Activated T-helper 1 cell treated with anti-CD3 and anti-CD28 coated beads, Interleukin-12 subunit alpha, Interleukin-12 subunit beta, Interleukin-2, Interleukin-4 antibody, amounts not matched to agents 30 ng/mL and 10 ng/mL and 1 ng/mL, durations not matched to agents 14 hours and 24 hours and 36 hours (primary cell): ENCODE results near the gene TPSD1. TPM values are rescaled to one million over a fixed set of nuclear protein-coding genes. Genes with fewer than 3 reads are reported as not detected.
"Not testable (repeated sequence)": the region's sequence is repeated elsewhere in the genome, so short reads cannot be mapped to it uniquely, and the experiment has no call there.

Experiments
- DNase-seq: peaks from one replicate; pipeline ENCODE4 v3.0.0; 2021; ENCODE audit warnings: low spot score
- H3K27ac Mint-ChIP-seq: one replicate; pipeline ENCODE4 v1.8.0; 2021; ENCODE audit warnings: mild to moderate bottlenecking, mixed read lengths
- H3K27me3 Mint-ChIP-seq: one replicate; pipeline ENCODE4 v1.8.0; 2022; ENCODE audit warnings: mild to moderate bottlenecking, moderate library complexity, mixed read lengths; ENCODE audit not compliant: insufficient read depth
- H3K36me3 Mint-ChIP-seq: one replicate; pipeline ENCODE4 v1.8.0; 2021; ENCODE audit warnings: low read depth, mixed read lengths
- H3K4me1 Mint-ChIP-seq: one replicate; pipeline ENCODE4 v1.8.0; 2021; ENCODE audit warnings: low read depth, mixed read lengths
- H3K4me3 Mint-ChIP-seq: one replicate; pipeline ENCODE4 v1.8.0; 2021; ENCODE audit warnings: mild to moderate bottlenecking, moderate library complexity, mixed read lengths
- H3K9me3 Mint-ChIP-seq: one replicate; pipeline ENCODE4 v1.8.0; 2021; ENCODE audit warnings: mixed read lengths
- intact Hi-C: fragments of 100-400 bp; cut with micrococcal nuclease; formaldehyde crosslinking; loops from one replicate; pipeline ENCODE4 v1.15.1; 2024
- total RNA-seq: library from RNA; stranded (reverse); gene quantifications from 2 replicates; pipeline ENCODE4 v1.2.3, GENCODE V29; 2022

Gene TPSD1
- total RNA-seq, 1 donor from 2014 or later: not detected

DNA sequence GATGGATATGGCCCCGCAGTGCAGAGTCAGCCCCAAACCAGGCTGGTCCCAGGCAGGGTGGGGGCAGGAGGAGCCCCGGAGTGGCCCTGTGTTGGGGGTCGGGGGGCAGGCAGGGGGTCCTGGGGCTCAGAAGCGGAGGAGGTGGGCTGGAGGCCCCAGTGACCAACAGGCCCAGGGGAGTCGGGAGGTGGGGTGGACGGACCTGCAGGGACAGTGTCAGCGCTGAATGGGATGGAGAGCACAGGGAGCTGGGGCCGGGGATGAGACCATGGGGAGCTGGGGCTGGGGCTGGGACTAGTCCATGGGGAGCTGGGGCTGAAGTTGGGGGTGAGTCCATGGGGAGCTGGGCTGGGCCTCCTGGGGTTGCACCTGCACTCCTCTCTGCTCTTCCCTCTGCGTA lies 16.3 kb upstream of the TPSD1 start:
- DNase-seq, H3K4me1 Mint-ChIP-seq, intact Hi-C loops, H3K27me3 Mint-ChIP-seq, H3K27ac Mint-ChIP-seq, H3K4me3 Mint-ChIP-seq, H3K36me3 Mint-ChIP-seq, H3K9me3 Mint-ChIP-seq: not testable (repeated sequence)

DNA sequence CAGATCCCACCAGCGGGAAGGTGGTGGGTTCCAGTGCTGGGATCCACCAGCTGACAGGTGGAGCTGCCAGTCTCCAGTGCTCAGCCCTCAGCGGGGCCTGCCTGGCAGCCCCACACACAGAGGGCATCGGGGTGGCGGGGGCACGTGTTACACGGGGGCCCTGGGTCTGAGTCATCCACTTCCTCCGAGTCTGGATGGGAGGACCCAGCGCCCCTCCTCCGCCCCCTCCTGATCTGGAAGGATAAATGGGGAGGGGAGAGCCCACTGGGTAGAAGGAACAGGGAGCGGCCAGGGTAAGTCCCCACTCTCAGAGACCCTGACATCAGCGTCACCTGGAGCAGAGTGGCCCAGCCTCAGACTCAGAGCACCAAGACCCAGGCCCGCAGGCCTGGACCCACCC lies 15.4 kb upstream of the TPSD1 start, which contains the start of gene TPSAB1:
TPSAB1 (plus strand) TSS at position 270 of the 400 bp plus-strand sequence. CDS start 234 bp downstream, outside the sequence.
- H3K27me3 Mint-ChIP-seq, DNase-seq, H3K4me1 Mint-ChIP-seq, H3K36me3 Mint-ChIP-seq, intact Hi-C loops, H3K27ac Mint-ChIP-seq, H3K9me3 Mint-ChIP-seq, H3K4me3 Mint-ChIP-seq: not testable (repeated sequence)

DNA sequence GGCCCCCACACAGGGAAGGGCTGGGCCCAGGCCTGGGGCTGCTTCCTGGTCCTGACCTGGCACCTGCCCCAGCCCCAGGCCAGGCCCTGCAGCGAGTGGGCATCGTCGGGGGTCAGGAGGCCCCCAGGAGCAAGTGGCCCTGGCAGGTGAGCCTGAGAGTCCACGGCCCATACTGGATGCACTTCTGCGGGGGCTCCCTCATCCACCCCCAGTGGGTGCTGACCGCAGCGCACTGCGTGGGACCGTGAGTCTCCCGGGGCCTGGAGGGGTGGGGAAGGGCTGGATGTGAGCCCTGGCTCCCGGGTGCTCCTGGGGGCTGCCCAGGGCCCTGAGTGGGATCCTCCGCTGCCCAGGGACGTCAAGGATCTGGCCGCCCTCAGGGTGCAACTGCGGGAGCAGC lies 14.8 kb upstream of the TPSD1 start:
- intact Hi-C loops, H3K9me3 Mint-ChIP-seq, H3K27me3 Mint-ChIP-seq, H3K4me3 Mint-ChIP-seq, H3K4me1 Mint-ChIP-seq, H3K36me3 Mint-ChIP-seq, H3K27ac Mint-ChIP-seq, DNase-seq: not testable (repeated sequence)

DNA sequence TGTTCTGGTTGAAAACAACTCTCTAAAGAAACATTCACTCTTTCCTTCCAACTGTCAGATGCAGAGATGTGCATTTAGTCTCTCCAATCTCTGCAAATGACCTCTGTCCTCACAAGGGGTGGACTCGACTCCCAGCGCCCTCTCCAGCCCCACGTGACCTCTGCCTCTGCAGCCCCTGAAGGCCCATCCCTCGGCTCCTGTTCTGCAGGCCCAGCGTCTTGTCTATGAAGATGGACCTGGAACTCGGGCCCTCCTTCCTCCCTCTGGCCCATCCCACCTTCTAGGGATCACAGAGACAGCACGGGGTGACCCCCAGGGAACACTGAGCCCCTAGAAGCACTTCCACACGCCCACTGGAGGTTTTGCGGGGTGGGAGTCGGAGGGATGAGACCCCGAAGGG lies 12.5 kb upstream of the TPSD1 start:
- H3K27ac Mint-ChIP-seq, H3K36me3 Mint-ChIP-seq, intact Hi-C loops, H3K27me3 Mint-ChIP-seq, H3K4me3 Mint-ChIP-seq, DNase-seq, H3K9me3 Mint-ChIP-seq, H3K4me1 Mint-ChIP-seq: not testable (repeated sequence)

DNA sequence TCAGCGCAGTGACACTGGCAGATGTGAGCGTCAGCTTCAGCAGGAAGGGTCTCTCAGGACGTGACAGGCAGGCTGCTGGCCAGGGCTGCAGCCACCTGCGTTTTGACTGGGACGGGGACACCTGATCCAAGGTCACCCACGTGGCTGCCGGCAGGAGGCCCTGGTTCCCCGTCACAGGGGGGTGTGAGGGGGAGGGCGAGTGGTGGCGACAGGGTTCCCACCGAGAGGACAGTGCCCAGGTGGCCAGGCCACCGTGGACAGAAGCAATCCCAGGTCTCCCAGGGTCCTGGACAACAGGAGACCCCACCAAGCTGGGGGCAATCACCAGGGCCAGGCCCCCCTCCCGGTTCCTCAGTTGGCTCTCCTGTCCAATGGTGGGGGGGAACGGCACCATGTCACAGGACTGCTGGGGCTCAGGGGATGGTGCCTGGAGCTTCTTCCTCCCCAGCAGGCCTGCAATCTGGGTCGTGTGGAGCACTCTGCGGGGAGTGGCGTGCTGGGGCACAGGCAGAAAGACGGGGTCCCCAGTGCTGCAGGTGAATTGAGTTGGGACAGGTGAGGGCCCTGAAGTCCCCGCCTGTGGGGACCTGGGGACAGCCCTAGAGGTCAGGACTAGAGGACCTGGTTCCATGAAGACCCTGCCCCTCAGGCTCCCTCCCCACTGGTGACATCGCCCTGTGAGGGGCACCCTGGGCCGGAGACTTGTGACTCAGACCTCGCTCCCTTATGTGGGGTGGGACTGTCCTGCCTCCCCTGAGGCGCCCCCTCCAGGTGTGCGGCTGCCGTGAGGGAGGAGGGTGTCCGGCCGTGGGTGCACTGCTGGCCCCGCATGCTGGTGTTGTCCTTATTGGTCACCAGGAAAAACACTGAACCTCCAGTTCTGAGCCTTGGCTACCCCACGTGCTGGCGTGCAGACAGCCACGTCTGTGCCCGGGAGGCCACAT lies 11.7 kb upstream of the TPSD1 start:
- intact Hi-C loops, DNase-seq, H3K27me3 Mint-ChIP-seq, H3K9me3 Mint-ChIP-seq, H3K36me3 Mint-ChIP-seq, H3K4me1 Mint-ChIP-seq, H3K4me3 Mint-ChIP-seq, H3K27ac Mint-ChIP-seq: not testable (repeated sequence)

DNA sequence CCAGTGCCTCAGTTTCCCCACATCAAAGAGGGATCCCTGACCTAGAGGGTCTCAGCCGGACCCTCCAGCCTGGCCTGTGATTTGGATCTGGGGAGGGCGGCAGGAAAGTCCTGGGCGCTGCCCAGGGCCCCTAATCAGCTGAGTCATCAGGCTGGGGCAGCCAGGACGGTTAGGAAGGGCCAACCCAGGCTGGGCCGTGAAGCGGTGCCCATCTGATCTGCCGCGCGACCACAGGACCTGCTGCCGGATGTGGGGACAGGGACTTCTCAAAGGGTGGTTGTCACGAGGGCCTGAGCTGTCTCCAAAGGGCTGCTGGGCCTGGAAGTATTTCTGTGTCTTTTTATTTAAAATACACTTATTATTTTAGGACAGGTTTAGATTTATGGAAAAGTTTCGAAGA lies 11.0 kb upstream of the TPSD1 start:
- H3K4me1 Mint-ChIP-seq: no peaks in the 10 kb centered on the region
- H3K27ac Mint-ChIP-seq: no peak overlapping the region
- DNase-seq: no peak
- no peaks in the 10 kb centered on the region for H3K36me3 Mint-ChIP-seq
- peaks cover 10% of the 10 kb centered on the region for H3K27me3 Mint-ChIP-seq
- H3K4me3 Mint-ChIP-seq: no peak overlapping the region
- no peaks in the 10 kb centered on the region for H3K9me3 Mint-ChIP-seq
- intact Hi-C loops: no loop called here

DNA sequence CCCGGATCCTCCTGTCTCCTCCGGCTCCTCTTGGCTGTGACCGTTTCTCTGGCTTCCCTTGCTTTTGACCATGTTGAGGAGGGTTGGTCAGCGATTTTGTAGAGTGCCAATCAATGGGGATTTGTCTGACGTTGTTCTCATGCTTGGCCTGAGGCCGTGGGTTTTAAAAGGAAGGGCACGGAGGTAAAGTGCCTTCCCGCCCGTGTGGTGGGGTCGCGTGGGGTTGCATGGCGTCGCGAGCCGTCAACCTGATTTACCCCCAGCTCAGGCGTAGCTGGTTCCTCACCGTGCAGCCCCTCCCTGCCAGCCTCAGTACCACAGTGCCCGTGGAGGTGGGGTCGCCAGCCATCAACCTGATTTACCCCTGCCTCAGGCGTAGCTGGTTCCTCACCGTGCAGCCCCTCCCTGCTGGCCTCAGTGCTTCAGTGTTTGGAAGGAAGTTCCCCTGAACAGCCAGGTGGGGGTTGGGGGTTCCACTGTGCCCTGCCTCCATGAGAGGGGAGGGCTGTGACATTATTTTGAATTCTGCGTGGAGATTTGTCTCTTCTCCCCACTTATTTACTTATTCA lies 10.3 kb upstream of the TPSD1 start:
- H3K4me1 Mint-ChIP-seq: no peaks in the 10 kb centered on the region
- H3K36me3 Mint-ChIP-seq: no peaks in the 10 kb centered on the region
- H3K9me3 Mint-ChIP-seq: no peaks in the 10 kb centered on the region
- no peak overlapping the region for H3K27ac Mint-ChIP-seq
- H3K4me3 Mint-ChIP-seq: no peak overlapping the region
- peaks cover 10% of the 10 kb centered on the region for H3K27me3 Mint-ChIP-seq
- intact Hi-C loops: no loop called here
- no peak for DNase-seq

DNA sequence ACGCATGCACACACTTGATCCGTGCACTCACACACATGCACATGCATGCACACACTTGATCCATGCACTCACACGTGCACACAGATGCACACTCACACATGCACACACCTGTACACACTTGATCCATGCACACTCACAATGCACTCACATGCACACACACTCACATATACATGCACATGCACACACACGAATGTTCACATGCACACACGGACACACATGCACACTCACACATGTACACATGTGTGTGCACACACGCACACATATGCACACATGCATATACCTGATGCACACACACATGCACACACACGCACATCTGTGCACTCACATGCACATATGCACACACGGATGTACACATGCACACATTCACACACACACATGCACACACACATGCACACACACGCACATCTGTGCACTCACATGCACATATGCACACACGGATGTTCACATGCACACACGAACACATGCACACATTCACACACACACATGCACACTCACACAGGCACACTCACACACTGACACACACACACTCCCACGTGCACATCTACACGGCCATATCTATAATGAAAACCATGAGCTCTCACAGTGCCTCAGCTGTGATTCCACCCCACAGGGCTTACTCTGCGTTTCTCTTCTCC lies 7.8 kb upstream of the TPSD1 start:
- H3K4me1 Mint-ChIP-seq, intact Hi-C loops, H3K9me3 Mint-ChIP-seq, DNase-seq, H3K27ac Mint-ChIP-seq, H3K4me3 Mint-ChIP-seq, H3K36me3 Mint-ChIP-seq: not testable (repeated sequence)
- peaks cover 11% of the 10 kb centered on the region for H3K27me3 Mint-ChIP-seq

DNA sequence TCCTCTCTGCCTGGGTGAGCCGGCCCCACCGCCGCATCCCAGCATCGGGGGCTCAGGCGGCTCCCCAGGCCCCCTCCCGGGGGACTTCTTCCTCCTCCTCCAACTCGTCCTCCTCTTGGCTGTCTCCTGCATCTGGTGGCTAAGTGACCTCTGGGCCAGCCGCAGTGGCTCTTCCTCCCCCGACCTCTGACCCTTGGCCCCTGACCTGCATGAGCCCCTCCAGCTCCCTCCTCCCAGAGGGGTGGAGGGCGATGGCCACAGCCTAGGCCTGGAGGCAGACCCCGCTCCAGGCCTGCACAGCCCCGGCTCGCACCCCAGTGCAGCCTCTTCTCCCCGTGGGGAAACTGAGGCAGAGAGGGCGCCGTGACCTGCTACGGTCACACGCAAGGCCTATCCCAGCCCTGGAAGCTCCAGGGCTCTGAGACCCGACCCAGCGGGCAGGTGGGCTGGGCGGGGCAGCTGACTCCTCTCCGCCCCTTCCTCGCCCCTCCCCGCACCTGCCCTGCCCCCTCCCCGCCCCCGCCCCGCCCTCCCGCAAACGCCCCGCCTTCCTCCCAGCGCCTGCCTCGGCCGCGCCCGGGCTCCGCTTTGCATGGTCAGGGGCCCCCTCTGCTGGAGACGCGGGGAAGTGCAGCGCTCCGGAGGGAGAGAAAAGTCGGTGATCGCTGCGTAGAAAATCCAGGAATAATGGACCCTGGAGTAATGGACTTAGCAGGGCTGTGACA lies 6.7 kb upstream of the TPSD1 start:
- H3K4me3 Mint-ChIP-seq, H3K4me1 Mint-ChIP-seq, intact Hi-C loops, H3K9me3 Mint-ChIP-seq, H3K36me3 Mint-ChIP-seq, DNase-seq, H3K27ac Mint-ChIP-seq: not testable (repeated sequence)
- H3K27me3 Mint-ChIP-seq: peaks cover 11% of the 10 kb centered on the region

DNA sequence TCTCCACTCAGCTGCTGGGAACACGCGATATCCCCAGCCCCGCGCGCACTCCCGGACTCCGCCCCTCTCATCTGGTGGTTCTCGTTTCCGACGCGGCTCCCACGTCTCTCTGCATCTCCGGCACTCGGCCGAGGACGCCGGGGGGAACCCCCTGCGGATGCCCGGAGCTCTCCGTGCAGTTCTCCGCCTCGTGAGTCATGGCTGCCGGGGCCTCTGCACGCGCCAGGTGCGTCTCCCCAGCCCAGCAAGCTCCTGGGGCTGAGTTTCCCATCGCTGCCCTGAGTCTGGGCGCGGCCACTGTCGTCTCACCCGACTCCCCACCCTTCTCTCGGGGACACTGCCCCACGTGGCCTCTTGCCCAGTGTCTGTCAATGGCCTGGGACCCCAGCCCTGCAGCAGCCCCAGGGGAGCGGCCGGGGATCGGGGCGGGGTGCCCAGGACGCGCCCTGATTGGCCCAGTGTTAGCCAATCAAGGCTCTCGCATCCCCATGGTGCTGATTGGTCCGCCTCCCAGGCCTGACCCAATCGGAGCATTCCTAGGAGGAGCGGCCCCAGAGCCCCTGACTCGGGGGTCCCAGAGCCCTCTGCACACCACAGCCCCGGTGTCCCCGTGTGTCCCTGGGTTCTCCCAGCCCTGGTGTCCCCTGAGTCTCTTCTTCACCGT lies 2.0 kb upstream of the TPSD1 start:
- intact Hi-C loops, H3K27me3 Mint-ChIP-seq, H3K27ac Mint-ChIP-seq: not testable (repeated sequence)

DNA sequence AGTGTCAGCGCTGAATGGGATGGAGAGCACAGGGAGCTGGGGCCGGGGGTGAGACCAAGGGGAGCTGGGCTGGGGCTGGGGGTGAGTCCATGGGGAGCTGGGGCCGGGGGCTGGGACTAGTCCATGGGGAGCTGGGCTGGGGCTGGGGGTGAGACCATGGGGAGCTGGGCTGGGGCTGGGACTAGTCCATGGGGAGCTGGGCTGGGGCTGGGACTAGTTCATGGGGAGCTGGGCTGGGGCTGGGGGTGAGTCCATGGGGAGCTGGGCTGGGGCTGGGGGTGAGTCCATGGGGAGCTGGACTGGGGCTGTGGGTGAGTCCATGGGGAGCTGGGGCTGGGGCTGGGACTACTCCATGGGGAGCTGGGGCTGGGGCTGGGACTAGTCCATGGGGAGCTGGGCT lies 1.0 kb upstream of the TPSD1 start:
- H3K36me3 Mint-ChIP-seq, H3K27ac Mint-ChIP-seq, DNase-seq, intact Hi-C loops, H3K9me3 Mint-ChIP-seq, H3K27me3 Mint-ChIP-seq, H3K4me1 Mint-ChIP-seq, H3K4me3 Mint-ChIP-seq: not testable (repeated sequence)

More for the DNA sequence above, 2.0 kb upstream of the TPSD1 start:
- not testable (repeated sequence) for H3K4me1 Mint-ChIP-seq, DNase-seq, H3K36me3 Mint-ChIP-seq, H3K4me3 Mint-ChIP-seq, H3K9me3 Mint-ChIP-seq

DNA sequence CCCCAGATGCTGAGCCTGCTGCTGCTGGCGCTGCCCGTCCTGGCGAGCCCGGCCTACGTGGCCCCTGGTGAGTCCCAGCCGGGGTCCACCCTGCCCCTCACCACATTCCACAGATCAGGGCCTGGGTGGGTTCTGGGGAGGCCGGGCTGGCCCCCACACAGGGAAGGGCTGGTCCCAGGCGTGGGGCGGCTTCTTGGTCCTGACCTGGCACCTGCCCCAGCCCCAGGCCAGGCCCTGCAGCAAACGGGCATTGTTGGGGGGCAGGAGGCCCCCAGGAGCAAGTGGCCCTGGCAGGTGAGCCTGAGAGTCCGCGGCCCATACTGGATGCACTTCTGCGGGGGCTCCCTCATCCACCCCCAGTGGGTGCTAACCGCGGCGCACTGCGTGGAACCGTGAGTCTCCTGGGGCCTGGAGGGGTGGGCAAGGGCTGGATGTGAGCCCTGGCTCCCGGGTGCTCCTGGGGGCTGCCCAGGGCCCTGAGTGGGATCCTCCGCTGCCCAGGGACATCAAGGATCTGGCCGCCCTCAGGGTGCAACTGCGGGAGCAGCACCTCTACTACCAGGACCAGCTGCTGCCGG lies 516 bp downstream of the TPSD1 start:
- intact Hi-C loops, H3K4me1 Mint-ChIP-seq, H3K27me3 Mint-ChIP-seq, H3K9me3 Mint-ChIP-seq, H3K36me3 Mint-ChIP-seq, DNase-seq, H3K4me3 Mint-ChIP-seq, H3K27ac Mint-ChIP-seq: not testable (repeated sequence)
